HG03558 (cell line): ENCODE measurements around the gene ZYG11B.
"Not testable (repeated sequence)": the region's sequence is repeated elsewhere in the genome, so short reads cannot be mapped to it uniquely, and the experiment has no call there.

Source experiments
- ATAC-seq: cut with Tn5 transposase; IDR thresholded peaks from one replicate; pipeline ENCODE4 v1.9.1; 2021; ENCODE audit warnings: moderate number of reproducible peaks; ENCODE audit not compliant: unreplicated experiment; ENCODE audit errors: extremely low read depth

The ZYG11B gene

GRCh38 chr1:52839175-52839574 lies 112.9 kb downstream of the ZYG11B start:
- ATAC-seq: not testable (repeated sequence)

- no peak for ATAC-seq
Measured at GRCh38 chr1:52842643-52843310, 116.5 kb downstream of the ZYG11B start, which contains the start of gene ZYG11A. Gene ZYG11A, plus strand, starts transcription at chr1:52842760. Its CDS starts 124 bp downstream, at chr1:52842884.

- ATAC-seq: not testable (repeated sequence)
Measured at GRCh38 chr1:52845119-52845518, 118.9 kb downstream of the ZYG11B start.

GRCh38 chr1:52848423-52848822 lies 122.2 kb downstream of the ZYG11B start:
- ATAC-seq: no peak

- ATAC-seq: no peak
Measured at GRCh38 chr1:52850951-52851350, 124.7 kb downstream of the ZYG11B start.

GRCh38 chr1:52852854-52853253 lies 126.6 kb downstream of the ZYG11B start:
- ATAC-seq: no peak

GRCh38 chr1:52855584-52855983 lies 129.3 kb downstream of the ZYG11B start:
- ATAC-seq: no peak

- no peak for ATAC-seq
Measured at GRCh38 chr1:52856026-52856425, 129.8 kb downstream of the ZYG11B start.

GRCh38 chr1:52857443-52857842 lies 131.2 kb downstream of the ZYG11B start:
- ATAC-seq: no peak

- no peak for ATAC-seq
Measured at GRCh38 chr1:52862666-52863458, 136.6 kb downstream of the ZYG11B start.

- peak; percentile 76 for ATAC-seq
Measured at GRCh38 chr1:52867087-52867863, 141.0 kb downstream of the ZYG11B start.

- not testable (repeated sequence) for ATAC-seq
Measured at GRCh38 chr1:52869727-52870126, 143.5 kb downstream of the ZYG11B start.

- no peak for ATAC-seq
Measured at GRCh38 chr1:52876843-52877242, 150.6 kb downstream of the ZYG11B start.
